PC-9 (cell line): ENCODE data around the gene UPF3B.
"Not testable (repeated sequence)": the region's sequence is repeated elsewhere in the genome, so short reads cannot be mapped to it uniquely, and the experiment has no call there.

Source experiments
- EZH2 ChIP-seq: fragments of 200-600 bp; sonication (generic); IDR thresholded peaks from 2 replicates; pipeline ENCODE4 v1.8.0; 2017; ENCODE audit warnings: antibody characterized with exemption, low read depth
- TF ChIP-seq, protein P1 (sequence below): fragments of 200-600 bp; sonication (generic); conservative IDR thresholded peaks from 2 replicates; pipeline ENCODE4 v1.6.1; 2017; ENCODE audit warnings: mixed run types, antibody characterized with exemption, mild to moderate bottlenecking, moderate library complexity

DNA sequence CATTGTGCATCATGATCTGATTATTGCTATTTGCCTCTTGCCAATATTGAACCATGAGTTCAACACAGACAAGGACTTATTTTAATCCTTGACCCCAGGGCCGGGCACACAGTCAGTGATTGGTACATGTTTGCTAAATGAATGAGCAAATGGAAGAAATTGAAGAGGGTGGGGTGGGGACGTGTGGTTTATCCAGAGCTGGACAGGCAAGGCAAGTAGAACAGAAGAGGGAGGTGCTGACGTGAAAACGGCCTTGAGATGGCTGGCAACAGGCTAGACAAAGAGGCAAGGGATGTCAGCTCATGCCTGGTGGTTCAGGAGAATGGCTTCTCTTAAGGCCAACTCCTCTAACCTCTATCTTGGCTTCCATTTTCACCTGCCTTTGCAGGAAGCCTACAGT, 44.3 kb downstream of the UPF3B start:
- TF ChIP-seq, protein P1, sequence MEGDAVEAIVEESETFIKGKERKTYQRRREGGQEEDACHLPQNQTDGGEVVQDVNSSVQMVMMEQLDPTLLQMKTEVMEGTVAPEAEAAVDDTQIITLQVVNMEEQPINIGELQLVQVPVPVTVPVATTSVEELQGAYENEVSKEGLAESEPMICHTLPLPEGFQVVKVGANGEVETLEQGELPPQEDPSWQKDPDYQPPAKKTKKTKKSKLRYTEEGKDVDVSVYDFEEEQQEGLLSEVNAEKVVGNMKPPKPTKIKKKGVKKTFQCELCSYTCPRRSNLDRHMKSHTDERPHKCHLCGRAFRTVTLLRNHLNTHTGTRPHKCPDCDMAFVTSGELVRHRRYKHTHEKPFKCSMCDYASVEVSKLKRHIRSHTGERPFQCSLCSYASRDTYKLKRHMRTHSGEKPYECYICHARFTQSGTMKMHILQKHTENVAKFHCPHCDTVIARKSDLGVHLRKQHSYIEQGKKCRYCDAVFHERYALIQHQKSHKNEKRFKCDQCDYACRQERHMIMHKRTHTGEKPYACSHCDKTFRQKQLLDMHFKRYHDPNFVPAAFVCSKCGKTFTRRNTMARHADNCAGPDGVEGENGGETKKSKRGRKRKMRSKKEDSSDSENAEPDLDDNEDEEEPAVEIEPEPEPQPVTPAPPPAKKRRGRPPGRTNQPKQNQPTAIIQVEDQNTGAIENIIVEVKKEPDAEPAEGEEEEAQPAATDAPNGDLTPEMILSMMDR, result not testable (repeated sequence)
- not testable (repeated sequence) for TF ChIP-seq EZH2
